ENCODE results near the gene AHDC1. TPM values are rescaled to one million over a fixed set of nuclear protein-coding genes. Genes with fewer than 3 reads are reported as not detected.

Gene AHDC1
- total and polyA plus RNA-seq, 9 of the 15 experiments (the other 6 are each of a cell fraction or from before 2014, with no cell fraction given), result 0.21 to 36.4 (median 4.7) TPM

GRCh38 chr1:27504588-27505419, 99.1 kb downstream of the AHDC1 start (continued):
- TF ChIP-seq, protein P1, sequence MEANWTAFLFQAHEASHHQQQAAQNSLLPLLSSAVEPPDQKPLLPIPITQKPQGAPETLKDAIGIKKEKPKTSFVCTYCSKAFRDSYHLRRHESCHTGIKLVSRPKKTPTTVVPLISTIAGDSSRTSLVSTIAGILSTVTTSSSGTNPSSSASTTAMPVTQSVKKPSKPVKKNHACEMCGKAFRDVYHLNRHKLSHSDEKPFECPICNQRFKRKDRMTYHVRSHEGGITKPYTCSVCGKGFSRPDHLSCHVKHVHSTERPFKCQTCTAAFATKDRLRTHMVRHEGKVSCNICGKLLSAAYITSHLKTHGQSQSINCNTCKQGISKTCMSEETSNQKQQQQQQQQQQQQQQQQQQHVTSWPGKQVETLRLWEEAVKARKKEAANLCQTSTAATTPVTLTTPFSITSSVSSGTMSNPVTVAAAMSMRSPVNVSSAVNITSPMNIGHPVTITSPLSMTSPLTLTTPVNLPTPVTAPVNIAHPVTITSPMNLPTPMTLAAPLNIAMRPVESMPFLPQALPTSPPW (CRISPR knock-in tag; IDR thresholded peaks at IDR 0.05), result peak; percentile 35
- peak; percentile 96 for TF ChIP-seq HDGF (IDR thresholded peaks at IDR 0.05)
- TF ChIP-seq RBM25 (IDR thresholded peaks at IDR 0.05; ENCODE audit: low read depth, low read length, severe bottlenecking), result peak; percentile 90
- TF ChIP-seq RAD51 (IDR thresholded peaks at IDR 0.05; ENCODE audit: borderline replicate concordance, low read depth), result no peak
- TF ChIP-seq KDM1A (IDR thresholded peaks at IDR 0.05), result peak; percentile 88 to 95
- TF ChIP-seq ZBTB1 (CRISPR knock-in tag; IDR thresholded peaks at IDR 0.05; ENCODE audit: borderline replicate concordance, low read depth), result no peak
- no peak for TF ChIP-seq ZNF707 (CRISPR knock-in tag; conservative IDR thresholded peaks at IDR 0.05)
- TF ChIP-seq MYC (IDR thresholded peaks at IDR 0.05; ENCODE audit: low read depth, low read length), result peak; percentile 28; the same call in 1 of the 2 replicates
- TF ChIP-seq MYC (CRISPR knock-in tag; IDR thresholded peaks at IDR 0.05; ENCODE audit: borderline replicate concordance, low read depth), result no peak
- no peak for TF ChIP-seq RBM22 (IDR thresholded peaks at IDR 0.05; ENCODE audit: low read depth, low read length, poor library complexity, severe bottlenecking)
- TF ChIP-seq DACH1 (IDR thresholded peaks at IDR 0.05; ENCODE audit: partially characterized antibody), result peak; percentile 8
- TF ChIP-seq MBD2 (IDR thresholded peaks at IDR 0.05; ENCODE audit: borderline replicate concordance, low read depth), result 0 out of 2 replicates have a peak, but pooled peaks have one; percentile 18
- TF ChIP-seq BRD9 (IDR thresholded peaks at IDR 0.05; ENCODE audit: low read depth, partially characterized antibody), result peak; percentile 85
- TF ChIP-seq ZBTB7A (IDR thresholded peaks at IDR 0.05; ENCODE audit: borderline replicate concordance, control insufficient read depth, low read depth, low read length), result peak; percentile 52; the same call in 1 of the 2 replicates
- TF ChIP-seq SRF (CRISPR knock-in tag; IDR thresholded peaks at IDR 0.05), result no peak
- no peak for TF ChIP-seq POLR2AphosphoS2 (IDR thresholded peaks at IDR 0.05; ENCODE audit: low read length)
- peak; percentile 52 for TF ChIP-seq ESRRA (IDR thresholded peaks at IDR 0.05; ENCODE audit: borderline replicate concordance, low read depth)
- peak; percentile 90 for TF ChIP-seq HDAC2 (IDR thresholded peaks at IDR 0.05)
- TF ChIP-seq ZNF592 (IDR thresholded peaks at IDR 0.05), result peak; percentile 51; the same call in 1 of the 2 replicates
- TF ChIP-seq CHD4 (IDR thresholded peaks at IDR 0.05; ENCODE audit: insufficient read depth, insufficient replicate concordance, low read depth, low read length, poor library complexity, severe bottlenecking), result peak; percentile 87
- TF ChIP-seq ZNF431 (CRISPR knock-in tag; IDR thresholded peaks at IDR 0.05), result peak; percentile 14; the same call in 1 of the 2 replicates
- peak in 1 of 2 experiments; percentile 41; a peak in 2 of 4 replicates for TF ChIP-seq HDAC1 (IDR thresholded peaks at IDR 0.05)
- TF ChIP-seq ZFX (CRISPR knock-in tag; IDR thresholded peaks at IDR 0.05), result peak; percentile 57; the same call in 1 of the 2 replicates

Measured in K562 (cell line).